Germinal center (tissue), 1 donor: ENCODE results near the gene PRKN.

Experiments used
- DNase-seq: peaks from one replicate; pipeline ENCODE4 v3.0.0; 2012; ENCODE audit warnings: mixed read lengths, low spot score

Gene PRKN

GRCh38 chr6:161376367-161376766 is 1351.2 kb downstream of the PRKN start:
- no peak for DNase-seq

DNA sequence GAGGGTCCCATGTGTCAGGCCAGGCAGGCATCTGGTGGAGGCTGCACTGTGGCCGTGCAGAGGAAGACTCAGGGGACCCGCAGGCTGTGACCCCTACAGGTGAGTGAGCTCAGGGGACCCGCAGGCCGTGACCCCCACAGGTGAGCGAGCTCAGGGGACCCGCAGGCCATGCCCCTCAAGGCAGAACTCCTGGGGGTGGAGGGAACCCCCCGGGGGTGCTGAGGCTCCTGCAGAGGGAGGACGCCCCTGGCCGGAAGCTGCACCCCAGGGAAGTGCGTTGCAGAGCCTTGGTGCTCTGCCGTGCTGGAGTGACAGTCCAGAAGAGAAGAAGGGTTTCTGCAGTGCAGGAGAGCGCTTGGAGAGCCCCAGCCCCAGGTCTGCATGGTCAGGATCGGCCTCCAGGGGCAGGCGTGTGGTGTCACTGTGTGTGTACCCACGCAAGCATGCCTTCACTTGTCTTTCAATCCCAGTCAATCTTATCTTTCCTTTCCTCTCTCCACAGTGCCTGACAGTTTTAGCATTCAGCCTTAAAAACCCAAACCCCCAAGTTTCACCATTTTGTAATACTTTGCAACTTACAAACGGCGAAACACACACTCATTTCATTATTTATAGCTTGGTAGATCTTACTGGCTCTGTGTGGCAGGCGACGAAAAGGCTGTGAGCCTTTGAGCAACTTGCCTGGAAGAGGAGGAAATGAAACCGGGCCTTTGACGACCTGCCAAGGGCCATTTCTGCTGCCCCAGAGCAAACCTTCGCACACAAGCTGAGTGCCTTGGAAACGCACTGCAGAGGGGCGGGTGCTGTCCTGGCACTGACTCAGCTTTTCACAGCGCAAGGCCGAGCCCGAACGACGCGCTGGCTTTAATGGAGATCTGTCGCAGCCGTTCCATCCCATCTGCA is 1352.3 kb downstream of the PRKN start:
- no peak for DNase-seq

DNA sequence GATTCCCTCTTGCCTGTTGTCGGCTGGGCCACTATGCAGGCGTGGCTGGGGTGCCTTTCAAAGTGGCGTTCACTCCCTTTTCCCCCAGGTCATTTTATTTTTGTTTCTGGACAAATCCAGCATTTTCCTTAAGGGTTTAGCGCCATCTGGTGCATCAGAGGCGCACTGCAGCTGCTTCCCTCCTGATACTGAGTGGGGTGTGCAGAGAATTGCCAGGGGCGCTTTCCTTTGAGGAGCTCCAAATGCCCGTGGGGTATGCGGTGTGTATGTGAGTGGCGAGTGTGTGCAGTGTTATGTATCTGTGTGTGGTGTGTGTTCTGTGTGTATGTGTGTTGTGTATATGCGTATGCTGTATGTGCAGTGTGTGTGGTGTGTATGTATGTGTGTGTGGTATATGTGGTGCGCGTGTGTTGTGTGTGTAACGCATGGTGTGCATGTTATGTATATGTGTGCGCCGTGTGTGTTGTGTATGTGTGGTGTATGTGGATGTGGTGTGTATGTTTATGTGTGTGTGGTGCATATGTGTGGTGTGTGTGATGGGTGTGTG is 1353.6 kb downstream of the PRKN start:
- peak; percentile 44 for DNase-seq

DNA sequence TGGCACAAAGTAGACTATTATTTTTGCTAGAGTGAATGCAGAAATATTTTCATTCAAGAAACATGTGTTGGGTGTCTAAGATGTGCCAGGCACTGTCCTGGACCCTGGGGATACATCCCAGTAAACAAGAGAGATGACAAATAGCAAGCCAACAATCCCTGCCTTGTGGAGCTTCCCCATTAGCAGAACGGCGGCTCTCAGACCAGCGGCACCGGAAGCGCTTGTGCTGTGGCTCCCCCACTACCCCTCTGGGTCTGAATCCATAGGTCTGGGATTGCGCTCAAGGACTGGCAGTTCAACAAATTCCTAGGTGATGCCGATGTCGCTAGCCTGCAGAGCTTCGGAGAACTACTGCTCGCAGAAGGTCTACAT is 1355.2 kb downstream of the PRKN start:
- no peak for DNase-seq

- DNase-seq = peak; percentile 67
Measured at GRCh38 chr6:161370880-161371279, 1356.7 kb downstream of the PRKN start.

DNA sequence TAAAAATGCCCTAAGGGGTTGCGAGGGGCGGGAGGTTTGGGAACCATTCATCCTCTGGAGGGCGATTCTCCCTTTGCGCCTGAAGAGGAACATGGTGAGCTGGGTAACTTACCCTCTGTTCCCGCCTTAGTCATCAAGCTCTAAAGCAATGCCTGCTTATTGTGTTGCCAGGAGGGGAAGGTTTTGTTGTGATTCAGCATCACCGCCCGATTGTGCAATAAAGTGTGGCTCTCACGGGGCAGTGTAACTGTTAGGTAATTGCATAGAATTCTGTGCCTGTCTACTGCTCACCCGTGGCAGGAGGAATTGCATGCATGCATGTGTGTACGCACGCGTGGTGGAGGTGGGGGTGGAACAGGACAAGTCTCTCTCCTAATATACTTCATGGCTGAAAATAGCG is 1358.2 kb downstream of the PRKN start:
- DNase-seq = no peak

DNA sequence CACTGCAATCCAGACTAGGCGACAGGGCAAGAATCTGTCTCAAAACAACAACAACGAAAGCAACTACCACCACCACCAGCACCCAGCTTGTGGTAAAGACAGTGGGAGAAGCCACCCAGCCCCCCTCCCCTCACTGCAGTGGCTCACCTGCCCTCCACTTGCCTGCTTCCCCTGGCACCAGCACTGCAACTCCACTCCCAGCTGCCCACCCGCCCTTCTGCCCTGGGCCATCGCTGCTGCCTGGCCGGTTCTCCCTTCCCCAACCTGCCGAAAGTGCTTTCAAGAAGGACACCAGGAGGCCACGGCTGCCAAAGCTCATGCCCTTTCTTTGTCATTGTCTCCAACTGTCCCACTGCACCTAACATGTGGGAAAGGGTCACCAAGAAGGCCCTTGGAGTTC is 1359.1 kb downstream of the PRKN start:
- DNase-seq = no peak

- no peak for DNase-seq
Measured at GRCh38 chr6:161367472-161367871, 1360.1 kb downstream of the PRKN start.

GRCh38 chr6:161366301-161366923 is 1361.2 kb downstream of the PRKN start:
- DNase-seq = no peak

DNA sequence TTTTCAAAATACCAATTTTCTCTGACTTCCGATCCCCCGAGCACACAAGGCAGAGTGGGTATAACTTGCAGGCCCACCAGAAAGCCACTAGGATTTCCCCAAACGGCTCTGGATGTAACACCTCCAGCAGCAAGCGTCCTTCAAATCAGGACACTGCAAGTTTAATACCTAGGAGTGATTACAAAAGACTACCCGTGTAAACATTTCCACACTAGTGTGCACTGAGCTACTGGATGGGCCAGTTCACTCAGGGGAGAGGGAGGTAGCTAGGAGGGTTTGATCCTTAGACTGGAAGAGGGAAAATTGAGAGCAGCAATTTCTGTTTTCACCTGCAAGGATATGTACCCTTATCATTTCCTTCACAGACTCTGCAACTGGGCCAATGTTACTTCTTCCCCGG is 1361.9 kb downstream of the PRKN start:
- no peak for DNase-seq

DNA sequence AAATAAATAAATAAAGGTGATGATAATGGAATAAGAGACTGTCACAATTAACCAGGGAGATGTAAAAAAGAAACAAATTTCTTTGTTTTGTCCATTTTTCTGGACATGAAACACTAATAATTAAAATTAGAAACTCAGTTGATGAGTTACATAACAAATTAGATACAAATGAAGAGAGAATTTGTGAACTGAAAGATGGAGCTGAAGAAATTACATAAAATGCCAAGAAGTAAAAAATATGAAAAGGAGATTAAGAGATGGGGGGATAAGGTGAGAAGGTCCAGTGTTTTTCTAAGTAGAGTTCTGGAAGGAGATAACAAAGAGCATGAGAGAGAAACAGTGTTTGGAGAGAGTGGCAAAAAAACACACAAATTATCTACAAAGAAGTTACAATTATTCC is 1364.3 kb downstream of the PRKN start:
- DNase-seq = no peak

GRCh38 chr6:161362266-161362665 is 1365.3 kb downstream of the PRKN start:
- DNase-seq = no peak

- no peak for DNase-seq
Measured at GRCh38 chr6:161361529-161361928, 1366.0 kb downstream of the PRKN start.

GRCh38 chr6:161360520-161360919 is 1367.0 kb downstream of the PRKN start:
- DNase-seq = no peak

GRCh38 chr6:161359618-161359945 is 1368.0 kb downstream of the PRKN start:
- no peak for DNase-seq

DNA sequence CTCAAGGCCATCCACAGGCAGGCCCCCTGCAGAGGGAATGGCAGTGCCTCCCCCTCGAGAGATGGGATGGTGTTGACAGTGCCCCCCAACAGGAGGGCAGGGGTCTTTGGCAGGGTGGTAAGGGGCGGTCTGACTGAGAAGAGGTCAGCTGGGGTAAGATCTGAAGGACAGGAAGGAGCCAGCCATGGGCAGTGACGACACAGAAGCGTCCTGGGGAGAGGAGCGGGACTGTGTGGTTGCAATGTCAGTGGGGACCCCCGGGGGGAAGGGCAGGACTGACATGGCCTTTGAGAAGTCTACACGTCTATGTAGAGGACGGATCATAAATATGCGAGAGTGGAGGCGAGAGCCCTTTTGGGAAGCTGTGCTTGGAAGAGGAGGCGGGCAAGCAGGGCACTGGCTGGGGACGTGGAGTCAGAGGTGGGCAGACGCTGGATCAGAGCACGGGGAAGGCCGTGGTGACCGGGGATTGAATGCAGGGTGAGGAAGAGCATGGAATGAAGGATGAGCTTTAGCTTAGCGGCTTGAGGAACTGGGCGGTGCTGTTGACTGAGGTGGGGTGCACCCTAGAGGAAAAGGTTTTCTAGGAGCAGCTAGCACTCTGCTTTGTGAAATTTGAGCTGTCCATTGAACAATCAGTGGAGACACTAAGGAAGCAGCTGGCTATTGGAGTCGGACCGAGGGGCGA is 1371.3 kb downstream of the PRKN start:
- DNase-seq = no peak

- no peak for DNase-seq
Measured at GRCh38 chr6:161355696-161356095, 1371.9 kb downstream of the PRKN start.

GRCh38 chr6:161354956-161355355 is 1372.6 kb downstream of the PRKN start:
- no peak for DNase-seq

DNA sequence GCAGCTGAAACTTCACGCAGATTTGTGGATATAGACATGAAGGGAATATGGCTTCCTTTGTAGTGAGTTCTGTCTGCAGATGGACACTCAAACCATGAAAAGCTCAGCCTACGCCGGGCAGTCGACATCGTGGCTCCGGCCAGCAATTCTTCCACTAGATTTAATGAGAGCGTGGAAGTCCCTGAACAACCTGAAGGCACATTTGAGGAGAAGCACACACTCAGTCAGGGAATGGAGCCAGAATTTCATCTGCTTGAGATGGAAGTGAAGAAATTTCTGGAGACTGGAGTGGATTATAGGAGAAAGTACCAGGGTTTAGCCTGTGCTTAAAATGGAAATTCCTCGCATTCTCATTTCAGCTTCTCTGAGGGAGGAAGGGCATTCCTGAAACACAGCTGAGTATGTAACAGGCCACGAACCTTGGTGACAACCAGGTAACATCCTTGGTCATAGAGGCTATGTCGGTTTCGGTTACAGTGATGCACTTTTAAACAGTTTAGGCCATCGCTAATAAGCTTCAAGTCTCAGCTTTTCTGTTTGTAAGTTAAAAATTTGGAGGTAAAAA is 1373.2 kb downstream of the PRKN start:
- no peak for DNase-seq

DNA sequence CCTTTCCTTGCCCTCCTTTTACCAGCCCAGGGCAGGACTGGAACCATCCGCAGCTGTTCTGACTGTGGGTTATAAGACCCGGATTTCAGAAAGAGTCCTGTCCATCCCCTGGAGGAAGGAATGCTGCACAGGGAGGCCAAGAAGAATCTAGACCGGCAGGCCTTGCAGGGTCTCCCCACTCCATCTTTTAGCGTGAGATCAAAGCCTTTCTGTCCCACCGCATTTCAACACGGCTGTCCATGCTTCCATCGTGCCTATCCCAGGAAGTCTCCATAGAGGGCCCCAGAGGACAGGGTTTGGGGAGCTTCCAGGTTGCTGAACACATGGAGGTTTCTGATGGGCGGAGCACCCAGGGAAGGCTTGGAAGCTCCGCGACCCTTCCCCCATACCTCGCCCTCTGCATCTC is 1374.4 kb downstream of the PRKN start:
- no peak for DNase-seq

DNA sequence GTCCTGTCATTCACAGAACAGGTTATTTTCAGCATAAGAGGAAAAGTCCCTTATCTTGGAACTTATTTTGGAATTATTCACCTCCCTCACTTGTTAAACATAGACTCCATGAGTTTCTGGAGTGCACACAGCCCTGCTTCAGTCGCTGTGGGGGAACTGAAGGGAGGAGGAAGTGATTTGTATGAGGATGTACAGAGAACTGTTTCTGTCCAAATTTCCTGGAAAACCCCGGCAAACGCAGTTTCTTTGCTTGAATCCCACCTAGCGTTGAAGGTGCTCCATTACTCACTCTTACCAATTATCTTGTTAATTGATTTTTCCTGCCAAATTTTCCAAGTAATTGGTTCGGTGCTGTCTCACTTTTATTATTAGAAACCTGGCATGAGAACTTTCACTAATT is 1375.7 kb downstream of the PRKN start:
- no peak for DNase-seq

- DNase-seq = no peak
Measured at GRCh38 chr6:161349886-161350285, 1377.7 kb downstream of the PRKN start.

- no peak for DNase-seq
Measured at GRCh38 chr6:161348628-161348994, 1379.0 kb downstream of the PRKN start.
